ENCODE results near the gene MRPL1.

DNA sequence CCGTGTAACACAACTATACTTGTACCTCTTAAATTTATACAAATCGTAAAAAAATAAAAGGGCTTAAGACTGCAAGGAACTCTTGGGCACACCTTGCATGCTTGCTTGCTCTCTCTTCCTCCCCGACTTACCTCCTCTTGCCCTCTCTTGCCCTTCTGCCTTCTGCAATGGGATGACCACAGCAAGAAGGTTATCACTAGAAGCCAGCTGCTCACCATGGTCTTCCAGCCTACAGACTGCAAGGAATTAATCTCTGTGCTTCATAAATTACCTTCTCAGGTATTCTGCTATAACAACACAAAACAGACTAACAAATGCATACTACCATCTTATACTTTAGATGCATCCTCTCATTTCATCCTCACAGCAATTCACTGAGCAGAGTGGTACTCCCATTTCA, 92.1 kb downstream of the MRPL1 start:
- TF ChIP-seq, protein P1, sequence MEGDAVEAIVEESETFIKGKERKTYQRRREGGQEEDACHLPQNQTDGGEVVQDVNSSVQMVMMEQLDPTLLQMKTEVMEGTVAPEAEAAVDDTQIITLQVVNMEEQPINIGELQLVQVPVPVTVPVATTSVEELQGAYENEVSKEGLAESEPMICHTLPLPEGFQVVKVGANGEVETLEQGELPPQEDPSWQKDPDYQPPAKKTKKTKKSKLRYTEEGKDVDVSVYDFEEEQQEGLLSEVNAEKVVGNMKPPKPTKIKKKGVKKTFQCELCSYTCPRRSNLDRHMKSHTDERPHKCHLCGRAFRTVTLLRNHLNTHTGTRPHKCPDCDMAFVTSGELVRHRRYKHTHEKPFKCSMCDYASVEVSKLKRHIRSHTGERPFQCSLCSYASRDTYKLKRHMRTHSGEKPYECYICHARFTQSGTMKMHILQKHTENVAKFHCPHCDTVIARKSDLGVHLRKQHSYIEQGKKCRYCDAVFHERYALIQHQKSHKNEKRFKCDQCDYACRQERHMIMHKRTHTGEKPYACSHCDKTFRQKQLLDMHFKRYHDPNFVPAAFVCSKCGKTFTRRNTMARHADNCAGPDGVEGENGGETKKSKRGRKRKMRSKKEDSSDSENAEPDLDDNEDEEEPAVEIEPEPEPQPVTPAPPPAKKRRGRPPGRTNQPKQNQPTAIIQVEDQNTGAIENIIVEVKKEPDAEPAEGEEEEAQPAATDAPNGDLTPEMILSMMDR (IDR thresholded peaks at IDR 0.05 in 8 of 11, conservative IDR thresholded peaks at IDR 0.05 in 3 of 11), result no peak
- no peak for TF ChIP-seq POLR2A (IDR thresholded peaks at IDR 0.05)
- TF ChIP-seq POLR2AphosphoS5 (IDR thresholded peaks at IDR 0.05), result no peak
